ENCODE data around the gene FILIP1L.
"Not testable (repeated sequence)": the region's sequence is repeated elsewhere in the genome, so short reads cannot be mapped to it uniquely, and the experiment has no call there.

The FILIP1L gene

GRCh38 chr3:100097919-100098783 is 16.1 kb downstream of the FILIP1L start:
- DNase-seq: no peak

- DNase-seq: no peak
Measured at GRCh38 chr3:100096866-100097265, 17.4 kb downstream of the FILIP1L start.

DNA sequence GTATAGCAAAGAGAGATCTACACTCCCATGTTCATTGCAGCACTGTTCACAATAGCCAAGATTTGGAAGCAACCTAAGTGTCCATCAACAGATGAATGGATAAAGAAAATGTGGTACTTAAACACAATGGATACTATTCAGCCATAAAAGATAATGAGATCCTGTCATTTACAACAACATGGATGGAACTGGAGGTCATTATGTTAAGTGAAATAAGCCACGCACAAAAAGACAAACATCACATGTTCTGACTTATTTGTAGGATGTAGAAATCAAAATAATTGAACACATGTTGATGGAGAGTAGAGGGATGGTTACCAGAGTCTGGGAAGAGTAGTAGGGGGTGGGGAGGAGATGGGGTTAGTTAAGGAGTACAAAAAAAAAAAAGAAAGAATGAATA is 18.0 kb downstream of the FILIP1L start:
- DNase-seq: not testable (repeated sequence)

DNA sequence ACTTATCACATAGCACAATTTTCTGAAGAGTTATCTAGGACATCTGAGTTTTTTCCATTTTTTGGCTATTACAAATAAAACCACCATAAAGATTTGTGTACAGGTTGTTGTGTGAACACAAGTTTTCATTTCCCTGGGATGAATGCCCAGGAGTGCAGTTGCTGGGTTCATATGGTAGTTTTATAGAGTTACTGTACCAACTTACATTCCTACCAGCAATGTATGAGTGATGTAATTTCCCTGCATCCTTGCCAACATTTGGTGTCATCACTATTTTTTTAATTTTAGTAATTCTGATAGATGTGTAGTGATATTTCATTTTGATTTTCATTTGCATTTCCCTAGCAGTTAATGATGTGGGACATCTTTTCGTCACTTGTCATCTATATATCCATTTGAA is 20.5 kb downstream of the FILIP1L start:
- DNase-seq: no peak

- no peak for DNase-seq
Measured at GRCh38 chr3:100090669-100091005, 23.7 kb downstream of the FILIP1L start.

GRCh38 chr3:100089812-100090668 is 24.3 kb downstream of the FILIP1L start:
- no peak for DNase-seq

- DNase-seq: no peak
Measured at GRCh38 chr3:100088735-100089368, 25.4 kb downstream of the FILIP1L start.

- DNase-seq: no peak
Measured at GRCh38 chr3:100087198-100087597, 27.1 kb downstream of the FILIP1L start.

DNA sequence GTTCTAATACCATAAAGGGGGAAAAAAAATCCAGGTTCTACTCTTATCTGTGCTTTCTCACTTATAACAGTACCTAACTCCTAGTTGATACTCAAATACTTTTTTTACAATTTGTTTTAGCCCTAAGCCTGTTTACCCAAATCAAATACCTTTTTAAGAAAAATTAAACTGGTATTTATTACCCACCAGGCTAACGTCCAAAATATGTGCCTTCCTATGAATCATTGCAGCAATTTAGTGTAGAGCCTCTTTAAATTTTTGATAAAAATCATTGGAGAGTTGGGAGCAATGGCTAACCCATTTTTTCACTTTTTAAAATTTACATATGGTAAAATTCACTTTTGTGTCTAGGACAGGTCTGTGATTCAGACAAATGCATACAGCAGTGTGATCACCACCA is 27.9 kb downstream of the FILIP1L start:
- DNase-seq: no peak

DNA sequence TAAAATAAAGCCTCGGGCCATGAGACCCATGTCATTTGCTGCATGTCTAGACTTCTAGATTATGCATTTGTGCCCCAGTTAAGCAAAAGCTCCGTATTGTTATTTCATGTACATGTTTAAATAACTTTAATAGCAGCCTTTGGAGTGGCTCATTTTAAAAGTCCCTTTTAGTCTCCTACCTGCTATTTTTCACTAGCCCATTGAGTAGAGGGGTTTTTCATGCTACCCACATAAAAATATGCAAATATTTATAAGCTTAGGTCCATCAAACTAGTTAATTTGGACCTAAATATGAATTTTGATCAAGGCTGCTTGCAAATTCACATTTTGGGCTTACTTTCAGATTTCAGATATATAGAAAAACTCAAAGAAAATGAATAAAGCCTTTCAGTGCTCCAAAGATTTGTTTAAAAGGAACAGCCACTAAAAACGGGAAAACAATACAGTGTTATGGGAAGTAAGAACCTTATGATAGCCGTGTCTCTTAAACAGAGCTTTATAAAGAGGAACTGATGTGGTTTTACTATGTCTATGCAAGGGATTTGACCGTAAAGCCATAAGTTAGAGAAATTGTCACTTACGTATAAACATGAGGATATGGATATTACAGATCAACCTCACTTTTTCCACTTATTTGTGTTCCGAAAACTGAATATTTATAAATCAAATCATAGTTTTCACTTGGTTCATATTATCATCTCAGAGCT is 30.0 kb downstream of the FILIP1L start:
- no peak for DNase-seq

- DNase-seq: no peak
Measured at GRCh38 chr3:100083209-100083608, 31.1 kb downstream of the FILIP1L start.

DNA sequence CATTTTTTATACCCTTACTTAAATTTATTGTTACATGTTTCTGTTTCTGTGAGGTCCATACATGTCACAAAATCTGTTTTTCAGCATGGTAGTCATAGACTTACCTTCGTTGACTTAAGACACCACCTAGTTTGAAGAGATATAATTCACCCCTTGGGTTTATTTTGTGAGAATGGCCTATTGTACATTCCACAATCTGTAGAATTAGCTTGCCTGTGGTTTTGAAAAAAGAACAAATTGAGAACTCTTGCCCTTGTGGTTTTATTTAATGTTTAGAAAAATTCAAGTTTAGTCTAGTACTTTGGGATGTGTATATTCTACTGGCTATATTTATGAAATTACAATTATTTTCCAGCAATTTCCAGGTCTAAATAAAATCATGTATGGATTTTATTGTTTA is 31.6 kb downstream of the FILIP1L start:
- no peak for DNase-seq

- no peak for DNase-seq
Measured at GRCh38 chr3:100081986-100082692, 32.2 kb downstream of the FILIP1L start.

- no peak for DNase-seq
Measured at GRCh38 chr3:100081311-100081710, 33.0 kb downstream of the FILIP1L start.

- no peak for DNase-seq
Measured at GRCh38 chr3:100080573-100080972, 33.7 kb downstream of the FILIP1L start.

DNA sequence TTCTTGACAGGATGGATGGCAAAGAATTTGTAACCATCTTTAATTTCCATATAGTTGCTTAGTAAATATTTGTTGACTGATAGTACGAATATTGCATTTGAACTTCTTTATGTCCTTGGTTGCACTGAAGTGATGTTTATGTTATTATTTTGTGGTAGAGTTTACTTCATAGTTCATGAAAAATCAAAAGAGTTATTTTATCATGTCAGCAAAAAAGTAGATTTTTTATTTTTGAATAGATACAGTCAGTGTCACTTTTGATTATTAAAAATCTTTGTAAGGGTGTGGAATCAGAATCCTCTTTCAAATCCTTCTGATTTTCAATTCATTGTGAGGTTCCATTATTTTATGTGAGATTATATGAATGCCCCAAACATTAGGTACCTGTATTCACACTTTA is 35.0 kb downstream of the FILIP1L start:
- DNase-seq: no peak

DNA sequence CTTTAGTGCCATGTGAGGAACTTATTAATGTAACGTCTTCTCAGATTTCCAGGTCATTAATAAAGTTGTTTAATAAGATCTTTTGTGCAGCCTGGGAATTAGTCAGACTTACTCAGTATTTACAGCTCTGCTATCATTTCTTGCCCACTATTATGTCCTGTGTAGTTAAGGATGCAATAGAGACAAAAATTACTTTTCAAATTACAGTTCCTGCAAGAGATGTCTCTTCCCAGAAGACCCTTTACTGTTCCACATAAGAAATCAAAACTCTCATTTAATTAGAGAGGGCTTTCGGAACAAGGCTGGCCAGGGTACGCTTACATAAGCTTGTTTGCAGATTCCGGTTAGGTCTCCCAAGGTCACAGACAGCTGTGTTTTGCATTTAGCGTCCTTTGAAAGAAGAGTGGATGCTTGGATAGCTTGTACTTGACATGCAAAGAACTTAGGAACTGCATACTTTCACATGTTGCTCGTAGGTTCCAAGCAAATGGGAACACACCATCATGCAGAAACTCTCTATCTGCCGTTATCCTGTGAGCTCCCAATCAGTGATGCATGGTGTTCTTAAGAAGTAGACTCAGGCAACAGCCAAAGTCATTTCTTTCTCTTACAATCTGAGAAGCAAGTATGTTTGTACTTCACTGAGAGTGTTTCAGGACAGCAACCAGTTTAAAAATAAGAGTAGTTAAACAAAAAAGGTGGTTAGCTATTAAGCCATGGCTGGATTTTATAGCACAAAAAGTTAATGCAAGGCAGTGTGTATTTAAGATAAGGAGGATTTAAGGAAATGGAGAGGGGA is 37.4 kb downstream of the FILIP1L start:
- no peak for DNase-seq

- no peak for DNase-seq
Measured at GRCh38 chr3:100075851-100076730, 38.2 kb downstream of the FILIP1L start.

DNA sequence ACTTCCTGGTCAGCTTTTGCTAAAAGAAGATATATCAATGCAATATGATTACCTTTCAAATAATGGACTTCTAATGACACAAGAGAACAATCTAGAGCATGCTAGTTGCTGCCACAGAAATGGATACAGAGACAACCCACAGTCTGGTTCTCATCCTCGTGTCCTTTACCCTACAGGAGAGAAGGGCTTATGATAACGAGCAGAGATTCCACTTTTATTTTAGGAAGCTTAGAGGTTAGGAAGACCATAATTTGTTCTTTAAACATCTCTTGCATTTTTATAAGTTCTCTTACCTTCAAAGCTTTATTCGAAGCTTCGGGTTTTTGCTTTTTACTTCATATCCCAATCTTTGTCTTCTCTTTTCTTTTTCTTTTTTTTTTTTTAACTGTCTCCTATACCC is 39.1 kb downstream of the FILIP1L start:
- no peak for DNase-seq

DNA sequence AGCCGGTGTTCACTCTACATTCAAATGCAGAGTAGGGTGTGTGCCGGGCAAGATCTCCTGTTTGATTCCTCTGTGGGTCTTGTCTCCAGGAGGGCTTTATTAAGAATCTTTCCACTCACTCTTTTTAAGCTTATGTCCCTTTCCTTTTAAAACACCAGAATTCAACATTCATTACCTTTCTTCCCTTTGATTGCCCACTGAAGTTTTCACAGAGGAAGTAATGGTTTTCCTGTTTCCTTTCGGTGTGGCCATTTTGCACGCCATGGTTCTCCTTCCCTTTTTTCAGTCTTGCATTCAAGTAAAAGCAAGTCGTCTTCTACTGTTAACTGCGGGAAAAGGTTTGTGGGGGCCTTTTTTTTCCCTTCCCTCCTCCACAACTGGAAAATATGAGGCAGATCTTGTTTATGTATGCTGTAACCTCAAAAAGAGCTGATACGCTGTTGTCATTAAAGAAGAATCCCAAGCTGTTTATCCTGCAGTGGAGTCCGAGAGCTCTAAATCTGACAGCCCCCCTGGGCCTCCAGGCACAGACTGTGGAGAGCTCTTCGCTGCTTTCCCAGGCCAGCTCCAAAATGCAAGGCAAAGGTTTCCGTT is 40.5 kb downstream of the FILIP1L start:
- no peak for DNase-seq
